HL-60 (cell line): Measurements from ENCODE around the gene LDLRAD3.

Experiments used
- DNase-seq, 2 experiments: peaks; one replicate each; pipeline ENCODE4 v3.0.0-alpha.2; 2010 to 2020; ENCODE audit warnings: low read depth in 1 of 2, low spot score in 1 of 2
- H3K27ac ChIP-seq: fragments of 250-450 bp; sonication (Bioruptor Pico); replicated peaks from 2 replicates; pipeline ENCODE4 v1.5.1; 2020; ENCODE audit warnings: mild to moderate bottlenecking, moderate library complexity
- H3K27me3 ChIP-seq: fragments of 250-450 bp; sonication (Bioruptor Pico); 2 replicates; pipeline ENCODE4 v1.5.1; 2021; ENCODE audit warnings: mild to moderate bottlenecking, moderate library complexity; ENCODE audit not compliant: insufficient read depth, poor library complexity, severe bottlenecking
- H3K4me3 ChIP-seq: replicated peaks from 2 replicates; pipeline ENCODE4 v1.5.1; 2011; ENCODE audit warnings: mild to moderate bottlenecking, control low read depth, low read length; ENCODE audit not compliant: insufficient read depth
- GABPA ChIP-seq: IDR thresholded peaks from 2 replicates; pipeline ENCODE4 v1.6.1; 2012; ENCODE audit warnings: low read depth
- POLR2AphosphoS5 ChIP-seq: IDR thresholded peaks from 2 replicates; pipeline ENCODE4 v1.6.1; 2012; ENCODE audit warnings: low read depth
- SPI1 ChIP-seq: IDR thresholded peaks from 2 replicates; pipeline ENCODE4 v1.6.1; 2012; ENCODE audit warnings: low read depth, mild to moderate bottlenecking, borderline replicate concordance
- TF ChIP-seq, protein P1 (sequence below): IDR thresholded peaks from 2 replicates; pipeline ENCODE4 v1.6.1; 2012; ENCODE audit warnings: low read depth; ENCODE audit not compliant: insufficient replicate concordance
- TF ChIP-seq, protein P2 (sequence below): IDR thresholded peaks from one replicate; pipeline ENCODE4 v1.5.1; 2011; ENCODE audit warnings: low read length, control low read depth, inconsistent platforms; ENCODE audit not compliant: insufficient read depth

The LDLRAD3 gene

DNA sequence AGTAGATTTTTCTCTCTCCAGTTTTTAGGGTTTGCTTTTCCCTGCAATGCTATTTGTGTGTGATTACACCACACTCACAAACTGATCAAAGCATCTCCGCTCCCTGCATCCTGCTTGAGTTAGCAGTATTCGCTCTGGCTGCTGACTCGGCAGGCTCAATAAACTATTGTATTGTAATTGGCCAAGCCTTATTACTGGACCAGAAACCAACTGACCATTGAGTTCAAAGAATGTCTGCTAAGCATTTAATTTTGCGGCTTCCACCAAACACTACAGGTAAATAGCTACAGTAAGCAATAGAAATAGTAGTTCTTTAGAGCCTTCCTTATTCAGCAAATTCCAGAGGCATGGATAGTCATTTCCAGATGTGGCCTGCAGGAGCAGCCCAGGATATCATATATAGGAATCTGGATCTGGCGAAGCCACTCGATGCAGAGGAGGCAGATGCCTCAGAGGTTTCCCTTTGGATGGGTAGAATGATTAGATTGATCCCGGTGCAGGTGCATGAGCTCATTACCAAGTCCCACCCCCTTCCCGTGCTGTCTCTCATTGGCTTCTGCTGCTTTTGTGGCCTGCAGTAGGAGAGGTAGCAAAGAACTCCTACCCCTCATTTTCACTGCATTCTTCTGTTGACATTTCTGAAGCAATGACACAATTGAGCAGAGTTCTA lies 268.0 kb downstream of the LDLRAD3 start:
- TF ChIP-seq SPI1 (no peak), GABPA (no peak), POLR2AphosphoS5 (no peak)
- TF ChIP-seq, protein P1, sequence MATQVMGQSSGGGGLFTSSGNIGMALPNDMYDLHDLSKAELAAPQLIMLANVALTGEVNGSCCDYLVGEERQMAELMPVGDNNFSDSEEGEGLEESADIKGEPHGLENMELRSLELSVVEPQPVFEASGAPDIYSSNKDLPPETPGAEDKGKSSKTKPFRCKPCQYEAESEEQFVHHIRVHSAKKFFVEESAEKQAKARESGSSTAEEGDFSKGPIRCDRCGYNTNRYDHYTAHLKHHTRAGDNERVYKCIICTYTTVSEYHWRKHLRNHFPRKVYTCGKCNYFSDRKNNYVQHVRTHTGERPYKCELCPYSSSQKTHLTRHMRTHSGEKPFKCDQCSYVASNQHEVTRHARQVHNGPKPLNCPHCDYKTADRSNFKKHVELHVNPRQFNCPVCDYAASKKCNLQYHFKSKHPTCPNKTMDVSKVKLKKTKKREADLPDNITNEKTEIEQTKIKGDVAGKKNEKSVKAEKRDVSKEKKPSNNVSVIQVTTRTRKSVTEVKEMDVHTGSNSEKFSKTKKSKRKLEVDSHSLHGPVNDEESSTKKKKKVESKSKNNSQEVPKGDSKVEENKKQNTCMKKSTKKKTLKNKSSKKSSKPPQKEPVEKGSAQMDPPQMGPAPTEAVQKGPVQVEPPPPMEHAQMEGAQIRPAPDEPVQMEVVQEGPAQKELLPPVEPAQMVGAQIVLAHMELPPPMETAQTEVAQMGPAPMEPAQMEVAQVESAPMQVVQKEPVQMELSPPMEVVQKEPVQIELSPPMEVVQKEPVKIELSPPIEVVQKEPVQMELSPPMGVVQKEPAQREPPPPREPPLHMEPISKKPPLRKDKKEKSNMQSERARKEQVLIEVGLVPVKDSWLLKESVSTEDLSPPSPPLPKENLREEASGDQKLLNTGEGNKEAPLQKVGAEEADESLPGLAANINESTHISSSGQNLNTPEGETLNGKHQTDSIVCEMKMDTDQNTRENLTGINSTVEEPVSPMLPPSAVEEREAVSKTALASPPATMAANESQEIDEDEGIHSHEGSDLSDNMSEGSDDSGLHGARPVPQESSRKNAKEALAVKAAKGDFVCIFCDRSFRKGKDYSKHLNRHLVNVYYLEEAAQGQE, result no peak
- TF ChIP-seq, protein P2, sequence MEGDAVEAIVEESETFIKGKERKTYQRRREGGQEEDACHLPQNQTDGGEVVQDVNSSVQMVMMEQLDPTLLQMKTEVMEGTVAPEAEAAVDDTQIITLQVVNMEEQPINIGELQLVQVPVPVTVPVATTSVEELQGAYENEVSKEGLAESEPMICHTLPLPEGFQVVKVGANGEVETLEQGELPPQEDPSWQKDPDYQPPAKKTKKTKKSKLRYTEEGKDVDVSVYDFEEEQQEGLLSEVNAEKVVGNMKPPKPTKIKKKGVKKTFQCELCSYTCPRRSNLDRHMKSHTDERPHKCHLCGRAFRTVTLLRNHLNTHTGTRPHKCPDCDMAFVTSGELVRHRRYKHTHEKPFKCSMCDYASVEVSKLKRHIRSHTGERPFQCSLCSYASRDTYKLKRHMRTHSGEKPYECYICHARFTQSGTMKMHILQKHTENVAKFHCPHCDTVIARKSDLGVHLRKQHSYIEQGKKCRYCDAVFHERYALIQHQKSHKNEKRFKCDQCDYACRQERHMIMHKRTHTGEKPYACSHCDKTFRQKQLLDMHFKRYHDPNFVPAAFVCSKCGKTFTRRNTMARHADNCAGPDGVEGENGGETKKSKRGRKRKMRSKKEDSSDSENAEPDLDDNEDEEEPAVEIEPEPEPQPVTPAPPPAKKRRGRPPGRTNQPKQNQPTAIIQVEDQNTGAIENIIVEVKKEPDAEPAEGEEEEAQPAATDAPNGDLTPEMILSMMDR, result no peak
- Histone ChIP-seq H3K27me3 (no peaks in the 10 kb centered on the region), H3K4me3 (no peak overlapping the region), H3K27ac (no peak overlapping the region)
- DNase-seq, result no peak

DNA sequence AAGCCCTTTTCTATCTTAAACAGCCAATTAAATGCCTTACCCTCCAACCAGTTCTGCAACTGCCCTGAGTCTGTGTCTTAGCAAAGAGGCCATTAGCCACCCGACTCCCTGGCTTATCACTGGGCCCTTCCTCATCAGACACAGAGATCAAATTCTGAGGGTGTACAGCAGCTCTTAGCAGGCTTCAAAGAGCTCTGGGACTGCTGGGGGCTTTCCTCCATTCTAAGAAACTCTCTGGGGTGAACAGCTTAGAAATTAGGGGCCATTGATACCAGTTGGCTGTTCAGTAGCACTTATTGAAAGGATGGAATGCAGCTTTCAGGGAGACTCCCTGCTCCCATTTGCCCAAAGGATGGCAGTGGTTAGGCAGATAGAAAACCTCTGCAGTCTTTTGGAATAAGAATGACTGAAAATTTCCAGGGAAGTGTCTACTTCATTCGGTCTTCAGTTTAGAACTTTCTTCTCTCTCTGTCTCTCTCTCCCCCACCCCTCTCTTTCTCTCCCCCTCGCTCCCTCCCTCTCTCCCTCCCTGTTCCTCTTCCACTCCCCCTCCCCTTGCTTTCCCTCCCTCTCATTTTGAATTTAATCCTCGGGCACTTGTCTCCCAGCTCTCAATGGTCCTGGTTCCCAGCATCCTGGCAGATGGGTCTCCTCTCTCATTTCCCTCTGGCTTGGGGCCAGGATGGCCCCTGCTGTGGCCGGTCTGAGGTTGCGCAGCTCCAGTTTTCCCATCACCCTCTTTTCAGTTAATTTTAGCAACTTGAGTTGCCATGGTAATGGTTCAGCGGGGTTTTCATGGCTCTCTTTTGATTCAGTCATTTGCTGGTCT lies 268.9 kb downstream of the LDLRAD3 start:
- Histone ChIP-seq H3K4me3 (no peak overlapping the region), H3K27ac (no peak overlapping the region), H3K27me3 (no peaks in the 10 kb centered on the region)
- TF ChIP-seq, protein P1, result no peak
- TF ChIP-seq GABPA (no peak), POLR2AphosphoS5 (no peak), SPI1 (no peak)
- TF ChIP-seq, protein P2, result no peak
- no peak for DNase-seq

DNA sequence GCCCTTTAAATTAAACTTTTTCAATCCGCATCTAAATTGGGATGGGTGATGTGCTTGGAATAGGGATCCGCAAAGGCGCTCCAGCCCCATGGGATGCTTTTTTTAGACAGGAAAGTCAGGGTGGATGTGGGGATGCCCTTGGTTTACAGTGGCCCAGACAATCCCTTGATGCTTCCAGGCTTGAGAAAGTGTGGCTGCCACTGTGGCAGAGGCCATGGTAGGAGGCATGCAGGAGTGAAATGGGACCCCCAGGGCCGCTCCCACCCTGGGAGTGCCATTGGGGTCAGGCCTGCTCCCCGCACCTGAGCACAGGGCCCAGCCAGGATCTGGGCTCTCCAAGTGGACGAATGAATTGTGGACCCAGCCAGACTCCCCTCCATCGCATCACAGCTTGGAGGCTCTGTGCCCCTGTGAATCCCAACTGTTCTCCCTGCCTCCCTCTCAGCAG lies 269.6 kb downstream of the LDLRAD3 start:
- no peak for DNase-seq
- H3K27me3 ChIP-seq, result no peaks in the 10 kb centered on the region
- TF ChIP-seq POLR2AphosphoS5 (no peak), GABPA (no peak), SPI1 (no peak)
- TF ChIP-seq, protein P1, result no peak
- TF ChIP-seq, protein P2, result no peak
- no peak overlapping the region for H3K4me3 ChIP-seq
- no peak overlapping the region for H3K27ac ChIP-seq
